Neural cell (in vitro differentiated cells): ENCODE results near the gene FBXL17. TPM values are rescaled to one million over a fixed set of nuclear protein-coding genes. Genes with fewer than 3 reads are reported as not detected.

Experiments
- H2AFZ ChIP-seq: fragments of 200-600, 300-800 bp; sonication (generic), shearing (Covaris generic); 2 replicates; pipeline ENCODE4 v1.6.0; 2014; ENCODE audit warnings: low read depth, mild to moderate bottlenecking, antibody characterized with exemption, low read length, moderate library complexity
- H3F3A ChIP-seq: fragments of 200-600 bp; shearing (Covaris generic); 2 replicates; pipeline ENCODE4 v1.6.1; 2016; ENCODE audit warnings: mild to moderate bottlenecking, moderate library complexity, mixed read lengths, antibody characterized with exemption, low read length; ENCODE audit not compliant: insufficient read depth, poor library complexity, severe bottlenecking
- H3K27ac ChIP-seq: fragments of 200-600, 300-800 bp; sonication (generic), shearing (Covaris generic); 2 replicates; pipeline ENCODE4 v1.5.1; 2014; ENCODE audit warnings: mild to moderate bottlenecking, low read length, moderate library complexity
- H3K27me3 ChIP-seq: fragments of 300-800, 200-600 bp; sonication (generic), shearing (Covaris generic); 2 replicates; pipeline ENCODE4 v1.6.0; 2014; ENCODE audit warnings: mild to moderate bottlenecking, low read depth, low read length, moderate library complexity; ENCODE audit not compliant: insufficient read depth
- H3K36me3 ChIP-seq: fragments of 300-800, 200-600 bp; sonication (generic), shearing (Covaris generic); 2 replicates; pipeline ENCODE4 v1.5.1; 2014; ENCODE audit warnings: mild to moderate bottlenecking, antibody characterized with exemption, low read length, moderate library complexity; ENCODE audit not compliant: insufficient read depth
- H3K4me2 ChIP-seq: fragments of 300-800, 200-600 bp; sonication (generic), shearing (Covaris generic); 2 replicates; pipeline ENCODE4 v1.6.0; 2014; ENCODE audit warnings: mild to moderate bottlenecking, low read length
- H3K4me3 ChIP-seq: fragments of 300-800, 200-600 bp; sonication (generic), shearing (Covaris generic); 2 replicates; pipeline ENCODE4 v1.5.1; 2014; ENCODE audit warnings: mild to moderate bottlenecking, low read length, moderate library complexity
- H3K79me2 ChIP-seq: fragments of 200-600 bp; shearing (Covaris generic); replicated peaks from 2 replicates; pipeline ENCODE4 v1.6.0; 2014; ENCODE audit warnings: mild to moderate bottlenecking, low read length, moderate library complexity; ENCODE audit not compliant: insufficient read depth
- H3K9ac ChIP-seq: fragments of 300-800, 200-600 bp; sonication (generic), shearing (Covaris generic); 2 replicates; pipeline ENCODE4 v1.6.1; 2016; ENCODE audit warnings: mild to moderate bottlenecking, low read length, mixed read lengths
- H3K9me2 ChIP-seq: fragments of 200-600 bp; shearing (Covaris generic); 2 replicates; pipeline ENCODE4 v1.6.1; 2016; ENCODE audit warnings: mild to moderate bottlenecking, low read length, mixed read lengths; ENCODE audit not compliant: insufficient read depth
- H3K9me3 ChIP-seq: fragments of 200-600, 300-800 bp; sonication (generic), shearing (Covaris generic); 2 replicates; pipeline ENCODE4 v1.6.1; 2016; ENCODE audit warnings: mild to moderate bottlenecking, mixed run types, low read length, moderate library complexity, mixed read lengths
- H4K20me1 ChIP-seq: fragments of 200-600 bp; shearing (Covaris generic); 2 replicates; pipeline ENCODE4 v1.6.1; 2016; ENCODE audit warnings: mild to moderate bottlenecking, mixed run types; ENCODE audit not compliant: insufficient read depth
- EP300 ChIP-seq: fragments of 450-650 bp; conservative IDR thresholded peaks from 2 replicates; pipeline ENCODE4 v1.6.1; 2014; ENCODE audit warnings: antibody characterized with exemption, mild to moderate bottlenecking, moderate library complexity; ENCODE audit not compliant: poor library complexity, severe bottlenecking
- EZH2 ChIP-seq: fragments of 200-600, 300-800 bp; shearing (Covaris generic), sonication (generic); IDR thresholded peaks from 2 replicates; pipeline ENCODE4 v1.6.1; 2014; ENCODE audit warnings: antibody characterized with exemption, low read length, borderline replicate concordance, mild to moderate bottlenecking; ENCODE audit not compliant: insufficient read depth, poor library complexity, severe bottlenecking
- MXI1 ChIP-seq: fragments of 450-650 bp; conservative IDR thresholded peaks from 2 replicates; pipeline ENCODE4 v1.6.1; 2014; ENCODE audit warnings: antibody characterized with exemption, mild to moderate bottlenecking; ENCODE audit not compliant: poor library complexity, severe bottlenecking
- POLR2AphosphoS5 ChIP-seq: IDR thresholded peaks from 2 replicates; pipeline ENCODE4 v1.6.1; 2012
- RAD21 ChIP-seq: fragments of 450-650 bp; conservative IDR thresholded peaks from 2 replicates; pipeline ENCODE4 v1.6.1; 2014; ENCODE audit warnings: antibody characterized with exemption, mild to moderate bottlenecking, moderate library complexity
- SMC3 ChIP-seq: fragments of 450-650 bp; conservative IDR thresholded peaks from 2 replicates; pipeline ENCODE4 v1.6.1; 2014; ENCODE audit warnings: antibody characterized with exemption, mild to moderate bottlenecking, moderate library complexity; ENCODE audit not compliant: poor library complexity
- TAF1 ChIP-seq: IDR thresholded peaks from 2 replicates; pipeline ENCODE4 v1.6.1; 2012; ENCODE audit warnings: low read depth
- polyA plus RNA-seq: library from polyadenylated mRNA; depleted of rRNA; stranded (reverse); fragments of >200 nt; gene quantifications from 2 replicates; pipeline ENCODE4 v1.2.3, GENCODE V29; 2014
- TF ChIP-seq, protein P1 (sequence below): IDR thresholded peaks from 2 replicates; pipeline ENCODE4 v1.6.1; 2012; ENCODE audit warnings: borderline replicate concordance
- TF ChIP-seq, protein P2 (sequence below): fragments of 450-650 bp; IDR thresholded peaks from 2 replicates; pipeline ENCODE4 v1.5.1; 2014; ENCODE audit warnings: antibody characterized with exemption, mild to moderate bottlenecking, moderate library complexity; ENCODE audit not compliant: poor library complexity, severe bottlenecking

The FBXL17 gene
- polyA plus RNA-seq, 1 donor from 2014 or later: 19.6 TPM

DNA sequence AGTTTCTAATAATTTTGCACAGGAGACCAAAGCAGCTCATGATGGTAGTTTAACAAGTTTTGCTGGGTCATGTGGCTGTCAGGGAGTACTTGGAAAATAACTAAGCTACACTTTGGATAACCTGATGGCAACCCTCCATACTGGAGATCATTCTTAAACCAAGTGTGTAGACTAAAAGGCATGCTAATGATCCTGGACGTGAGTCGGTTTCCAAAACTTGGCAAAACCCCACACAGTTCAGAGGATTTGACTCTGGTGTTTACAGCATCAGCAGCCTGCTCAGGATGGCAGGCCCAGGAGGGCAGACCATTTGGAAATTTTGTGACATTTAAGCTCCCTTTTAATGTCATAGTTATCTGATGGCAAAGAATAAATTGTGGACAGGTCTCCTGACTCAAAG, 514.6 kb downstream of the FBXL17 start:
- no peak overlapping the region for H3K4me2 ChIP-seq
- H3K27me3 ChIP-seq: no peaks in the 10 kb centered on the region
- H2AFZ ChIP-seq: no peak overlapping the region
- TF ChIP-seq SMC3: no peak
- TF ChIP-seq, protein P1, sequence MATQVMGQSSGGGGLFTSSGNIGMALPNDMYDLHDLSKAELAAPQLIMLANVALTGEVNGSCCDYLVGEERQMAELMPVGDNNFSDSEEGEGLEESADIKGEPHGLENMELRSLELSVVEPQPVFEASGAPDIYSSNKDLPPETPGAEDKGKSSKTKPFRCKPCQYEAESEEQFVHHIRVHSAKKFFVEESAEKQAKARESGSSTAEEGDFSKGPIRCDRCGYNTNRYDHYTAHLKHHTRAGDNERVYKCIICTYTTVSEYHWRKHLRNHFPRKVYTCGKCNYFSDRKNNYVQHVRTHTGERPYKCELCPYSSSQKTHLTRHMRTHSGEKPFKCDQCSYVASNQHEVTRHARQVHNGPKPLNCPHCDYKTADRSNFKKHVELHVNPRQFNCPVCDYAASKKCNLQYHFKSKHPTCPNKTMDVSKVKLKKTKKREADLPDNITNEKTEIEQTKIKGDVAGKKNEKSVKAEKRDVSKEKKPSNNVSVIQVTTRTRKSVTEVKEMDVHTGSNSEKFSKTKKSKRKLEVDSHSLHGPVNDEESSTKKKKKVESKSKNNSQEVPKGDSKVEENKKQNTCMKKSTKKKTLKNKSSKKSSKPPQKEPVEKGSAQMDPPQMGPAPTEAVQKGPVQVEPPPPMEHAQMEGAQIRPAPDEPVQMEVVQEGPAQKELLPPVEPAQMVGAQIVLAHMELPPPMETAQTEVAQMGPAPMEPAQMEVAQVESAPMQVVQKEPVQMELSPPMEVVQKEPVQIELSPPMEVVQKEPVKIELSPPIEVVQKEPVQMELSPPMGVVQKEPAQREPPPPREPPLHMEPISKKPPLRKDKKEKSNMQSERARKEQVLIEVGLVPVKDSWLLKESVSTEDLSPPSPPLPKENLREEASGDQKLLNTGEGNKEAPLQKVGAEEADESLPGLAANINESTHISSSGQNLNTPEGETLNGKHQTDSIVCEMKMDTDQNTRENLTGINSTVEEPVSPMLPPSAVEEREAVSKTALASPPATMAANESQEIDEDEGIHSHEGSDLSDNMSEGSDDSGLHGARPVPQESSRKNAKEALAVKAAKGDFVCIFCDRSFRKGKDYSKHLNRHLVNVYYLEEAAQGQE: no peak
- no peak for TF ChIP-seq EP300
- no peak for TF ChIP-seq MXI1
- TF ChIP-seq RAD21: no peak
- TF ChIP-seq, protein P2, sequence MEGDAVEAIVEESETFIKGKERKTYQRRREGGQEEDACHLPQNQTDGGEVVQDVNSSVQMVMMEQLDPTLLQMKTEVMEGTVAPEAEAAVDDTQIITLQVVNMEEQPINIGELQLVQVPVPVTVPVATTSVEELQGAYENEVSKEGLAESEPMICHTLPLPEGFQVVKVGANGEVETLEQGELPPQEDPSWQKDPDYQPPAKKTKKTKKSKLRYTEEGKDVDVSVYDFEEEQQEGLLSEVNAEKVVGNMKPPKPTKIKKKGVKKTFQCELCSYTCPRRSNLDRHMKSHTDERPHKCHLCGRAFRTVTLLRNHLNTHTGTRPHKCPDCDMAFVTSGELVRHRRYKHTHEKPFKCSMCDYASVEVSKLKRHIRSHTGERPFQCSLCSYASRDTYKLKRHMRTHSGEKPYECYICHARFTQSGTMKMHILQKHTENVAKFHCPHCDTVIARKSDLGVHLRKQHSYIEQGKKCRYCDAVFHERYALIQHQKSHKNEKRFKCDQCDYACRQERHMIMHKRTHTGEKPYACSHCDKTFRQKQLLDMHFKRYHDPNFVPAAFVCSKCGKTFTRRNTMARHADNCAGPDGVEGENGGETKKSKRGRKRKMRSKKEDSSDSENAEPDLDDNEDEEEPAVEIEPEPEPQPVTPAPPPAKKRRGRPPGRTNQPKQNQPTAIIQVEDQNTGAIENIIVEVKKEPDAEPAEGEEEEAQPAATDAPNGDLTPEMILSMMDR: no peak
- no peak for TF ChIP-seq TAF1
- TF ChIP-seq EZH2: no peak
- TF ChIP-seq POLR2AphosphoS5: no peak
- H3K4me3 ChIP-seq: no peak overlapping the region
- no peaks in the 10 kb centered on the region for H4K20me1 ChIP-seq
- no peaks in the 10 kb centered on the region for H3K79me2 ChIP-seq
- no peak overlapping the region for H3K9ac ChIP-seq
- no peaks in the 10 kb centered on the region for H3K36me3 ChIP-seq
- H3K27ac ChIP-seq: no peak overlapping the region
- H3K9me2 ChIP-seq: no peaks in the 10 kb centered on the region
- no peaks in the 10 kb centered on the region for H3F3A ChIP-seq
- H3K9me3 ChIP-seq: no peaks in the 10 kb centered on the region

DNA sequence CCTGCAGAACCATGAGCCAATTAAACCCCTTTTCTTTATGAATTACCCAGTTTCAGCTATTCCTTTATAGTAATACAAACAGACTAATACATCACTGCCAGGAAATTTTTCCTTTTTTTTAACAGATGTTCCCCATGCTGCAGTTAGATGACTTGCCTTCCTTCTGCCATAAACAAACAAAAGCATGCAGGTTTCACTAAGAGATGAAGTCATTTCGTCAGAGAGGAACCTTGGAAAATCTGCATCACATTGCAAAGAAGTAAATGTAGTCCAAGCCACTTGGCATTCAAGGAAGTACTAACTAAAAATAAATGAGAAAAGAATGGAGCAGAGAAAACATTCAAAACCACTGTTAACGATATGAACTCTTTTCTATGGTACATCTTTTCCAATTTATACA, 517.1 kb downstream of the FBXL17 start:
- H2AFZ ChIP-seq: no peak overlapping the region
- no peaks in the 10 kb centered on the region for H3K36me3 ChIP-seq
- no peaks in the 10 kb centered on the region for H4K20me1 ChIP-seq
- no peak overlapping the region for H3K4me2 ChIP-seq
- H3K27ac ChIP-seq: no peak overlapping the region
- TF ChIP-seq EP300 (no peak), SMC3 (no peak), POLR2AphosphoS5 (no peak), TAF1 (no peak), RAD21 (no peak), EZH2 (no peak), MXI1 (no peak)
- TF ChIP-seq, protein P2: no peak
- TF ChIP-seq, protein P1: no peak
- H3K9me2 ChIP-seq: no peaks in the 10 kb centered on the region
- H3K9ac ChIP-seq: no peak overlapping the region
- no peaks in the 10 kb centered on the region for H3K27me3 ChIP-seq
- no peaks in the 10 kb centered on the region for H3K79me2 ChIP-seq
- H3F3A ChIP-seq: no peaks in the 10 kb centered on the region
- no peaks in the 10 kb centered on the region for H3K9me3 ChIP-seq
- no peak overlapping the region for H3K4me3 ChIP-seq
